Fibroblast of skin of scalp (primary cell): ENCODE results near the gene PNKP.

Experiments
- DNase-seq: peaks from one replicate; pipeline ENCODE4 v3.0.0-alpha.2; 2013

PNKP gene

GRCh38 chr19:49890349-49891311 lies 23.3 kb upstream of the PNKP start:
- DNase-seq: peak; percentile 13

DNA sequence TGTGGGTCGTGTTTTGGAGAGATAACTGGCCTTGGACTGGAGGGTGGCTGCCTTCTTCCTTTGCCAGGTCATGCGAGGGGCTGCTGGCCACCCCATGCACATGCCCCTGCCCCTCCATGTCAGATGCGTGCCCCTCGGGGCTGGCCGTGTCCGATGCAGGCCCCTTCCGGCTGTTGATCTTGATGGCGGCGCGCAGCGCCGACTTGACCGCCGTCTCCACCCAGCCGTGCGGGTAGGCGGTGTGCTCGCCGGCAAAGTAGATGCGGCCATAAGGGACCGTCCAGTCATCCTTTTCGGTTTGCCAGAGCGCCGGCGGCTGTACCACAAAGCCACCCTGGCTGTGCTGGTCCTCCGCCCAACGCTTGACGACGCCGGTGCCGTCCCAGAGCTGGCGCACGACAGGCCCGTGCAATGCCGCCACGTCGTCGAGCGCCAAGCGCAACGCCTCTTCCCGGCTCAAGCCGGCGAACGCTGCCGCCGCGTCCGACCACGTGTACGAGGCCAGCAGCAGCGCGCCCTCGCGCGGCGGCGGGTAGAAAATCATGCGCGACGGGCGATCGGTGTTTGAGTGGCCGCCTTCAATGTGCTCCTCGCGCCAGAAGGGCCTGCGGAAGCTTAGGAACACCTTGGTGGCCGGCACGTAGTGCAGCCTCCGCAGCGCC lies 22.4 kb upstream of the PNKP start:
- DNase-seq: peak; percentile 74

- no peak for DNase-seq
Measured at GRCh38 chr19:49889038-49889686, 21.8 kb upstream of the PNKP start.

GRCh38 chr19:49888510-49888824 lies 21.1 kb upstream of the PNKP start:
- no peak for DNase-seq

- DNase-seq: no peak
Measured at GRCh38 chr19:49887665-49888509, 20.5 kb upstream of the PNKP start.

- DNase-seq: no peak
Measured at GRCh38 chr19:49887037-49887664, 19.8 kb upstream of the PNKP start.

DNA sequence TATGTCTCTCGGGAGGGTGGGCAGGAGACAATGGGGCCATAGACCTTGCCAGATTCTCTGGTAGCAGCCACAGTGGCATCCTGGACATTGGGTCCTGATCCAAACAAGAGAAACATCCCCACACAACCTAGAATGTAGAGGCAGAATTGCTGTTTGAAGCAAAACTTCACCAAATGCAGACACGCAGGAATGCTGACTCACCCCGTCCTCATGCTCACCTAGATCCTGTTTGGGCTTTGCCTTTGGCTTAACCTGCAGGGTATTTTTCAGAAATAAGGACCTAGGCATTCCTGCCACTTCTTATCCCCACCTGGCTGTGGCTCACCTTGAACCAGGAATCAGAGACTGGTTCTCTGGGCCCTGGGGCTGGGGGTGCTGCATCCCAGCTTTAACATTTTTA lies 17.4 kb upstream of the PNKP start:
- no peak for DNase-seq

DNA sequence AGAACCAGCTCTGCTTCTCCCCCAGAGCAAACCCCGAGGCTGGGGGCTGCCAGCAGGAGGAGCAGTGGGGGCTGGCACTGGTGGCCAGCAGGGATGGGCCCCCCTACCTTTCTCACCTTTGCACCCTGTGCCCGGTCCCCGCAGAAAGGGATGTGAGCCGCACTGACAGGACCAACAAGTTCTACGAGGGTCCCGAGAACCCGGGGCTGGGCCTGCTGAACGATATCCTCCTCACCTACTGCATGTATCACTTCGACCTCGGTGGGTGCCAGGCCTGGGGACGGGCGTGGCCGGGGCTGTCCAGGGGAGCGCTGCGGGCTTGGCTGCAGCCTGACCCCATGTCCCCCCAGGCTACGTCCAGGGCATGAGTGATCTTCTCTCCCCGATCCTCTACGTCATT lies 16.7 kb upstream of the PNKP start:
- DNase-seq: no peak

GRCh38 chr19:49883094-49883493 lies 15.7 kb upstream of the PNKP start:
- DNase-seq: no peak

DNA sequence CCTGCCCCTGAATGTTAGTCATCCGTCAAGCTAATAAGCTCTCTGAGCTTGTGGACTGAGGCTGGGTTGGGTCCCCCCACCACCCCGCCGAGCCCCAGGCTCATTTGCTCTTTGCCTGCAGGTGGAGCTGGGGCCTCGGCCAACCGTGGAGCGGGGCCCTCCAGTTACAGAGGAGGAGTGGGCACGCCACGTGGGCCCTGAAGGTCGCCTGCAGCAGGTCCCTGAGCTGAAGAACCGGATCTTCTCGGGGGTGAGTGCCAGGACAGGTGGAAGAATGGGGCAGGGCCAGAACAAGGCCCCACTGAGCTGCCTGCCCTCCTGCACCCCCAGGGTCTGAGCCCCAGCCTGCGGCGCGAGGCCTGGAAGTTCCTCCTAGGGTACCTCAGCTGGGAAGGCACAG lies 15.3 kb upstream of the PNKP start:
- DNase-seq: no peak

DNA sequence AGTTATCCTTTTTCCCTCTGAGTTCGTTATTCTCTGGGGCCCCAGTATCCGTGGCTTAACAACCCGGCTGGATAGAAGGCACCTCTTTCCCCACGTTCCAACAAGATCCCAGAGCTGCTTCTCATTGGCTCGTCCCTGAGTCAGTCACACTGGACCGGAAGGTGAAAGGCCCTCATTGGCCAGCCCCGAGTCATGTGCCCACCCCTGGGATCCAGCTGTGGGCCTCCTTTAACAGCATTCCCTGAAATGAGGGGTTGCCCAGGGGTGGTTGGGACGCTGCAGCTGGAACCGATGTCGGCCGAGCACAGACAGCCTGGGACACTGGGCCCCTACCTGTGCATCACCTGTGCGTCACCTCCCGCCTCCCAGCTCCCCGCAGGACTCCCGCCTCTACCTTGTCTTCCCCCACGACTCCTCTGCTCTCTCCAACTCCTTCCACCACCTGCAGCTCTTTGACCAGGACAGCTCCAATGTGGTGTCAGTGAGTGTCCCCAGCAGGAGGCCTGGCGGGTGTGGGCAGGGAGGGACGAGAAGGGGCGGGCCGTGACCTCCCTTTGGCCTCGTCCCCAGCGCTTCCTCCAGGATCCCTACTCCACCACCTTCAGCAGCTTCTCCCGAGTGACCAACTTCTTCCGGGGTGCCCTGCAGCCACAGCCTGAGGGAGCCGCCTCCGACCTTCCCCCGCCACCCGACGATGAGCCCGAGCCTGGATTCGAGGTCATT lies 14.5 kb upstream of the PNKP start:
- no peak for DNase-seq

DNA sequence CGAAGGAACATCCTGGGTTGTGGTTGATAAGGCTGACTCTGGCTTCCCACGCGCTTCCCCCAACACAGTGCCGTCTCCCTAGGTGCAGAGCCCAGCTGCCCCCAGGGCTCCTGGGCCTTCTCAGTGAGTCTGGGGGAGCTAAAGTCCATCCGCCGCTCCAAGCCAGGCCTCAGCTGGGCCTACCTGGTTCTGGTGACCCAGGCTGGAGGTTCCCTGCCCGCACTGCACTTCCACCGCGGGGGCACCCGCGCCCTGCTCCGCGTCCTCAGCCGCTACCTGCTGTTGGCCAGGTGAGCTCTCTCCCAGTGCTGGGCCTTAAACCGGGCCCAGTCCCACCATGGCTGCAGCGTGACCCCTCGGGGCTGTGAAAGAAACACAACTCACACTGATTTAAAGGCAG lies 13.8 kb upstream of the PNKP start:
- no peak for DNase-seq

- no peak for DNase-seq
Measured at GRCh38 chr19:49880162-49880869, 12.9 kb upstream of the PNKP start.

- no peak for DNase-seq
Measured at GRCh38 chr19:49879243-49879963, 12.0 kb upstream of the PNKP start.

GRCh38 chr19:49878744-49879070 lies 11.3 kb upstream of the PNKP start:
- no peak for DNase-seq

GRCh38 chr19:49877879-49878743 lies 10.7 kb upstream of the PNKP start:
- peak; percentile 98 for DNase-seq

DNA sequence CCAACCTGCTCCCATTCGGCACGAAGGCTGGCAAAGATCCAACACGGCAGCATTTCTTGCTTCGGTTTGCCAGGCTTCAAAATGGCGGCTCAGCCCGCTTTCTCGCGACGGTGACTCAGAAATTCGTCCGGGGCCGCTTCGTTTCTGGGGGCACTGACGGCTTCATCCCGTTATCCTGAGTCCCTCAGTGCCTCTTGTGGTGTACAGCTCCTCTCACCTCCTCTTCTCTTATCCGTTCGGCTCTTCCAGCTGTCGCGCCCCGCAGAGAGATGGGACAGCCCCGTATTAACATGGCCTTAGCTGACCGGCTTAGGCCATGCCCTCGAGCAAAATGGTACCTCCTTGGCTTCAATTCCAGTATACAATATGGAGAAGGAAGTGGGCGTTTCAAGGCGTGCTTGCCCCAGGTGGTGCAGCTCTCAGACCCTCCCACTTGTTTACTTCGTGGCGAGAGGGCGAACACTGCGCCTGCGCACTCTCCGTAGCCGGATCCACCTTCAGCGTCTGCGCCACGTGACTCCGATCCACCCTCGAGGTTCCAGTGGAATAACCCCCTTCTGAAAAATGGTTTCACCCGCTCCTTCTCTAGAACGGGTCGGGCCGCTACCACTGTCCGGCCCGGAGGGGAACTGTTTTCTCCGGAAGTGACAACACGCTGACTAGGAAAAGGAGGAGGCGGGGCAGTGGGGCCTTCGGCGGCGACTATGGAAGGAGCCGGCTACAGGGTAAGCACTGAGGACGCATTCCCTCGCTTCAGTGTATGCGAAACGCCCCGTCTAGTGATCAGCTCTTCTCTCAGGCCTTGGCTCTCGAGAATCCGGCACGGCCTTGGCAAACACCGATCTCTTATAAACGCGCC lies 9.9 kb upstream of the PNKP start, which contains the start of the genes AKT1S1 and TBC1D17:
Gene AKT1S1 (minus strand): TSS at position 336 of the 859 bp plus-strand sequence. CDS start 4,060 bp downstream, outside the sequence.
Gene TBC1D17 (plus strand): TSS at position 683 of the 859 bp plus-strand sequence. CDS start 22 bp downstream, at position 705.
- DNase-seq: peak; percentile 100
